SJSA1 (cell line): ENCODE results near the gene FAM156A. TPM values are rescaled to one million over a fixed set of nuclear protein-coding genes. Genes with fewer than 3 reads are reported as not detected.
"Not testable (repeated sequence)": the region's sequence is repeated elsewhere in the genome, so short reads cannot be mapped to it uniquely, and the experiment has no call there.

Experiments
- DNase-seq, 2 experiments: peaks; one replicate each; pipeline ENCODE4 v3.0.0-alpha.2; 2015 to 2020; ENCODE audit warnings: low spot score in 2 of 2, low read depth in 1 of 2
- H3K27ac ChIP-seq: fragments of 250-450 bp; sonication (Bioruptor Pico); 2 replicates; pipeline ENCODE4 v1.5.1; 2020; ENCODE audit warnings: mild to moderate bottlenecking, moderate library complexity
- H3K27me3 ChIP-seq: fragments of 250-450 bp; sonication (Bioruptor Pico); replicated peaks from 2 replicates; pipeline ENCODE4 v1.5.1; 2020; ENCODE audit warnings: mild to moderate bottlenecking, moderate library complexity
- H3K36me3 ChIP-seq: fragments of 250-450 bp; sonication (Bioruptor Pico); 2 replicates; pipeline ENCODE4 v1.5.1; 2020; ENCODE audit warnings: mild to moderate bottlenecking
- H3K4me1 ChIP-seq: fragments of 250-450 bp; sonication (Bioruptor Pico); replicated peaks from 2 replicates; pipeline ENCODE4 v1.6.1; 2021; ENCODE audit warnings: mild to moderate bottlenecking
- H3K4me3 ChIP-seq: fragments of 250-450 bp; sonication (Bioruptor Pico); 2 replicates; pipeline ENCODE4 v1.5.1; 2020; ENCODE audit warnings: mild to moderate bottlenecking
- H3K9me3 ChIP-seq: fragments of 250-450 bp; sonication (Bioruptor Pico); replicated peaks from 2 replicates; pipeline ENCODE4 v1.5.1; 2020; ENCODE audit warnings: mild to moderate bottlenecking
- total RNA-seq: library from RNA; depleted of rRNA; stranded (reverse); fragments of >200 nt; shearing (Covaris generic); gene quantifications from 2 replicates; pipeline ENCODE4 v1.2.3, GENCODE V29; 2014; rRNA removed

The FAM156A gene
- total RNA-seq, 1 experiment from 2014 or later, result 14.1 TPM

DNA sequence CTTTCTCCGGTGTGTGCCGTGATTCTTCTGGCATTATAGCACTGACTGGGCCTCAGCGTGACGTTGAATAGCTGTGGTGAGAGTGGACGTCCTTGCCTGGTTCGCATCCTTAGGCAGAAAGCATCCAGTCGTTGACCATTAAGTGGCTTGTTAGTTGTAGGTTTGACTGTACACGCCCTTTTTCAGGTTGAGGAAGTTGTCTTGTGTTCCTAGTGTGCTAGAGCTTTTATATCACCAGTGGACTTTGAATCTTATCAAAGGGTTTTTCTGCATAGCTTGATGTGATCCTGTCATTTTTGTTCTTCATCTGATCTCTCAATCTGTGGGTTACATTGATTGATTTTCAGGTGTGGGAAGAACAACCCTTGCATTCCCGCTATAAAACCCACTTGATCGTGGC is 52.8 kb downstream of the FAM156A start:
- H3K36me3 ChIP-seq, H3K27ac ChIP-seq, DNase-seq, H3K4me1 ChIP-seq, H3K9me3 ChIP-seq, H3K27me3 ChIP-seq, H3K4me3 ChIP-seq: not testable (repeated sequence)

Other genes starting within 250 kb of the FAM156A start
- gene SSX2B, start 207.3 kb downstream of the FAM156A start, total RNA-seq, result not detected in 2 replicates
- not detected in 2 replicates for gene SPANXN5, start 161.1 kb downstream of the FAM156A start, total RNA-seq
- not detected in 2 replicates for gene XAGE5, start 147.2 kb downstream of the FAM156A start, total RNA-seq
- not detected in 2 replicates for gene XAGE3, start 90.4 kb downstream of the FAM156A start, total RNA-seq
- 12.4 and 13.5 TPM in 2 replicates for gene FAM156B, start 61.2 kb downstream of the FAM156A start, total RNA-seq
- gene GPR173, start 90.3 kb upstream of the FAM156A start, total RNA-seq, result 0.19 and 0.42 TPM in 2 replicates
- gene TSPYL2, start 123.8 kb upstream of the FAM156A start, total RNA-seq, result 8.1 and 13.3 TPM in 2 replicates
- gene KANTR, start 135.6 kb upstream of the FAM156A start, total RNA-seq, result 2.1 and 5.1 TPM in 2 replicates